ENCODE measurements around the gene DAPK3.

DNA sequence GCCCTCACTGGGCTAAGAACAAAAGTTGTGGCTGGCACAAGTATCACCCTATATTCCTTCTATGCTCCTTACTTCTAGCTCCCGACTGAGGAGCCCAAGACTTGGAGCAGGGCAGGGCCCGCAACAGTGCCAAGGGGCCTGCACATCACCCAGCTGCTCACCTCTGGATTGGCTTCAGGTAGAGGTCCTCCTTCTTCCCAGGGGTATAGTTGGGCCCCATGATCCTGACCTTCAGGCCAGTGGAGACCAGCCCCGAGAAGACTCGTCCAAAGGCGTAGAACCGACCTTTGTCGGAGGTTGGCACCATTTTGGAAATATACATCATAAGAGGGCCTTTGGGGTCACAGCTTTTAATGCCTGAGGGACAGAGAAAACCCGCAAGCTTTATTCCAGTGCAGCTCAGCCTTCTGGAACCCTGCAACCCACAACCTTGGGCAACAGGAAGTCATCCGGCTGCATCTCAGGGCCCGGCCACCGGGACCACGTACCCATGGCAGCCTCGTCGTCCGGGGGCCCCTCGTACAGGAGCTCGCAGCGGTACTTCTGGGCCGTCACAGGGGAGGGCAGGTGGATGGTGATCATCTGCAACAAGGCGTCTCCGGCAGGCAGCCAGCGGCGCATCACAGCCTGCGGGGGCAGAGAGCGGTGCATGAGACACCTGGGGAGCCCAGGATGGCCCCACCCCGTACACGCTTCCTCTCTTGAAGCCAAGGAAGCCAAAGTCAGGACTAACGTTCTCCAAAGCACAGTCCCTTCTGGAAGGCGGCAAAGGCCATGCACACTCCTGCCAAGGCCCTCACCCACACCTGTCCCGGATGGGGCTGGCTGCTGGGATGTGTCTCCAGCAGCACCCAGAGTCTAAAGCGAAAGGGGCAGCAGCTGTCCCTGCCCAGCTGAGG lies 9.7 kb upstream of the DAPK3 start:
- TF ChIP-seq, protein P1, sequence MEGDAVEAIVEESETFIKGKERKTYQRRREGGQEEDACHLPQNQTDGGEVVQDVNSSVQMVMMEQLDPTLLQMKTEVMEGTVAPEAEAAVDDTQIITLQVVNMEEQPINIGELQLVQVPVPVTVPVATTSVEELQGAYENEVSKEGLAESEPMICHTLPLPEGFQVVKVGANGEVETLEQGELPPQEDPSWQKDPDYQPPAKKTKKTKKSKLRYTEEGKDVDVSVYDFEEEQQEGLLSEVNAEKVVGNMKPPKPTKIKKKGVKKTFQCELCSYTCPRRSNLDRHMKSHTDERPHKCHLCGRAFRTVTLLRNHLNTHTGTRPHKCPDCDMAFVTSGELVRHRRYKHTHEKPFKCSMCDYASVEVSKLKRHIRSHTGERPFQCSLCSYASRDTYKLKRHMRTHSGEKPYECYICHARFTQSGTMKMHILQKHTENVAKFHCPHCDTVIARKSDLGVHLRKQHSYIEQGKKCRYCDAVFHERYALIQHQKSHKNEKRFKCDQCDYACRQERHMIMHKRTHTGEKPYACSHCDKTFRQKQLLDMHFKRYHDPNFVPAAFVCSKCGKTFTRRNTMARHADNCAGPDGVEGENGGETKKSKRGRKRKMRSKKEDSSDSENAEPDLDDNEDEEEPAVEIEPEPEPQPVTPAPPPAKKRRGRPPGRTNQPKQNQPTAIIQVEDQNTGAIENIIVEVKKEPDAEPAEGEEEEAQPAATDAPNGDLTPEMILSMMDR (conservative IDR thresholded peaks at IDR 0.05): no peak
- TF ChIP-seq ZFX (IDR thresholded peaks at IDR 0.05): no peak
